ENCODE results near the gene MBD4.
"Not testable (repeated sequence)": the region's sequence is repeated elsewhere in the genome, so short reads cannot be mapped to it uniquely, and the experiment has no call there.

MBD4 gene

DNA sequence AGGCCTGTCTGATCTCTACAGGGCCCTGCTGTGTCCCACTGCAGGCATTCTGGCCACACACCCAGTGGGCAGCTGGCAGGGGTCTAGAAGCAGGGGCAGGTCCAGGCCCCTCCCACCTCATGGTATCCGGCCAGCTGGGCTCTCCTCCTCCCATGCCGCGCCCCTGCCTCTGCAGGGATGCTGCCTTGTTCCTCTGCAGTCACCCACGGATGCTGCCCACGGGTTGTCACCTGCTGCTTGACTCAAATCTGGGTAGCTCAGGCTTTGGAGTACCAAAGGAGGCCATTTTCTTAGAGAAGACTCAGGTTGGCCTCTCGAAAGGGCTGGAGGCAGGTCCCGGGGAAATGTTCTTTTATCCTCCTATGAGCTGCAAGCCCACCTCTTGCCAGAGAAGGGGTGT, 36.3 kb downstream of the MBD4 start:
- DNase-seq = no peak

DNA sequence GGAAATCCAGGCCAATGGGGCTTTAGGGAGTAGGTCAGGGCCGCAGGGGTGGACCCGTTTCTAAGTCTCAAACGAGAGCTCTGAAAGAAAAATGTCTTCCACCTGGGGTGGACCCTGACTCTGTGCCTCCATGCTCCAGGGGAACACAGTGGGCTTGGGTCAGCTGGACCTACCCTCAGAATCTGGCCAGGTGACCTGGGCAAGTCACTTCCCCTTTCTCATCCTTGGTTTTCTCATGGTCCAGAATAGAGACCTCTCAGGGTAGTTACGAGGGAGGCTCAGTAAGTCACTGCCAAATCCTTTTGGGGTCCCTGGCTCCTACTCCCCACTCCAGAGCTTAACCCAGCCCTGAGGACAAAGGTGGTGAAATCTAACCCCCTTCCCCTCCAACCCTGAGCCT, 37.1 kb downstream of the MBD4 start:
- DNase-seq = no peak

DNA sequence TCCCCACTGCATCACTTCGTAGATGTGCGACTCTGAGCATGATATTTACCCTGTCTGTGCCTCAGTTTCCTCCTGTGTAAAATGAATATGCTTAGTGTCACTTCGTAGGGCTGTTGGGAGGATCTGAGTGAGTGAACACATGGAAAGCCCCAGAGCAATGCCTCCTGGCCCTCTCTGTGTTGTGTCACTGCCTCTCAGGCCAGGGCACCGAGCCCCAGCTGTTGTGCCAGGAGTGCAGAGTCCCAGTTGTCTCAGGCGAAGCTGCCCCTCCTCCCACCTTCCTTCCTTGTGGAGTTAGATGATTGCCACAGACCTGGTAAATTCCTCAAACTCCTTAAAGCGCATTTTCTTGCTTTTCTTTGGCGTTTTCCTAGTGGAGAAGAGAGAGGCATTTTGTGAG, 37.5 kb downstream of the MBD4 start:
- DNase-seq = no peak

DNA sequence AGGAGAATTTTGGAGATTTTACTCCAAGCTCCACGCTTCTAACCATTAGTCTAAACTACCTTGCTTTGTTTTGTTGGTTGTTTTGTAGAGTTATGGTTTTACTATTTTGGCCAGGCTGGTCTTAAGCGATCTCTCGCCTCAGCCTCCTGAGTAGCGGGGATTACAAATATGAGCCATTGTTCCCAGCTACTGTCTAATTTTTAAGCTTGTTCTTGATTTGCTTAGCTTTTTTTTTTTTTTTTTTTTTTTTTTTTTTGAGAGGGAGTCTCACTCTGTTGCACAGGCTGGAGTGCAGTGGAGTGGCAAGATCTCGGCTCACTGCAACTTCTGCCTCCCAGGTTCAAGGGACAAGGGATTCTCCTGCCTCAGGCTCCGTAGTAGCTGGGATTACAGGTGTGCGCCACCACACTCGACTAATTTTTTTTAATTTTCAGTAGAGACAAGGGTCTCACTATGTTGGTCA, 39.8 kb downstream of the MBD4 start:
- no peak for DNase-seq

DNA sequence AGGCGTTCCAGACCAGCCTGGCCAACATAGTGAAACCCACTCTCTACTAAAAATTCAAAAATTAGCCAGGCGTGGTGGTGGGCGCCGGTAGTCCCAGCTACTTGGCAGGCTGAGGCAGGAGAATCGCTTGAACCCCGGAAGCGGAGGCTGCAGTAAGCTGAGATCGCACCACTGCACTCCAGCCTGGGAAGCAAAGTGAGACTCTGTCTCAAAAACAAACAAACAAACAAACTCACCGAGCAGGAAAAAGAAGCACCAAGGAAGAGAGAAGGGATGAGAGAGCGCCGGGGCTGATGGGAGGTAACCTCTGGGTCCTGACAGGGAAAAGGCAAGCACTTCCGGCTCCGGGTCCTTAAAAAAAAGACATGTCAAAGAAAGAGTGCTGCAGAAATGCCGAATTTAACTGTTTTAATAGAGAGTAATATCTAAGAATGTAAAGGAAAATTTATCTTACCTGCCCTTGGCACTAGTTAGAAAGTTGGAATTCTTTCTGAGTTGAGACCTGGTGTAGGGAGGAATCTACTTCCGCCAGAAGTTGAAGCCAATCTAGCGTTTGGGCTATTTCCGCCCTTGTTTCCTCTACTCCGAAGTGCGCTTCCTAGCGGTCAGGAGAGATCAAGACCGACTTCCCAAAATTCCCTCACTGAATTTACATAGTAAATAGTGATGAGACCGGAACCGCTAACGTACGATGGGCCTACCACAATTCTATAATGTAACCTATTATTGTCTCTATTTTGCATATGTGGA, 40.4 kb downstream of the MBD4 start:
- peak; percentile 83 to 98 for DNase-seq

DNA sequence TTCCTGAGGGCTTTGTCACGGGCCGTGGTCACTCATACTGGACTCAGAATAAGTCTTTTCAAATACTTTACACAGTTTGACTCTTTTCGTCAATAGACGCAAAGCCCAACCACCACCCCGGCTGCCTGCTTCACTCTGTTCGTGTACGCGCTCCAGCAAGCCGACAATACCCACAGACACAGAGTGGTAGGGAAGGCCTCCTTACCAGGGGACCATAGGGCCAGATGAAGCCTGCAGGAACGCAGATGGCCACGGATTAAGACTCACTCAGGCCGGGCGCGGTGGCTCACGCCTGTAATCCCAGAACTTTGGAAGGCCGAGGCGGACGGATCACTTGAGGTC, 41.0 kb downstream of the MBD4 start:
- DNase-seq = no peak

DNA sequence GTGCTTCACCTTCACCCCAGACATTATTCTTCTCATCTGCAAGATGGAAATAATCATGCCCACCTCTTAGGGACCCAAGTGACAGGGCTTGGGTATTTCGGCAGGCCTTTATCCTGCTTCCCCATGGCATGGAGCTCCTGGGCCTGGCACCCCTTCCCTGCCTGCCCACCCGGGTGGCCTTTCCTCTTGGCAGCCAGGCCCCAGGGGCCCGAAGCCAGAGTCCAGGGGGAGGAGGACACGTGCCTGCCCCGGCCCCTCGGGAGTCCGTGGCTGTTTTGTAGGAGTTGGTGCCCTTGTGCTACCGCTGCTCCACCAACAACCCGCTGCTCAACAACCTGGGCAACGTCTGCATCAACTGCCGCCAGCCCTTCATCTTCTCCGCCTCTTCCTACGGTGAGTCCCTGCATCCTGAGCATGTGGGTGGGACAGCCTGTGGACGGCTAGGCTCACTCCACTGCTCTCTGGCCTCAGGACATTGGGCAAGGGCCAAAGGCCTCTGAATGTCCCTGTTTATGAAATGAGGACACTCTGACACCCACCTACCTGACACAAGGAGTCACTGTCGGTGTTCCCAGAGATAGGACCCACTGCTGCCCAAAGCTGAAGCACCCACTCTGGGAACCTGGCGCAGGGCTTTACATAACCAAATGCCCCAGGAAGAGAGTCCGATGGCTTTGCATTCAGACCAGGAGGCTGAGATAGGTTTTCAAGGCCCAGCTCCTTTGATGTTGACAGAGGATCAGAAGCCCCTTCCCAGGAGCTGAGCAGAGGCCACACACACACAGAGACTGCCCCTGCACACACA, 45.8 kb downstream of the MBD4 start:
- not testable (repeated sequence) for DNase-seq

DNA sequence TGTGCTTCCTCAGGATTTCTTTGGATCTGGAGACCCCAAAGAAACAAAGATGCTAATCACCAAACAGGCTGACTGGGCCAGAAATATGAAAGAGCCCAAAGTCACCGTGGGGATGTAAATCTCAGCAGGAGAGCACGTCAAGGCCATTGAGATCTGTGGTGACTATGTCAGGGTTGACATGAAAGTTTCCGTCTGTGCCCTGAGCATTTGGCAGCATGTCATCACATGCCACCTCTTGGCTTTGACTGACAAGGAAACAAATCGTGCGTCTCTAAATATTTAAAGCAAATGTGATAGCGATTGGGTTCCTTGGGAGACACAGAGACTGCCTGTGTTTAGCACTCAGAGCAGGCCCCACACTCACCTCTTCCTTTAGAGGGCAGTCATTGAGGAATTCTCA, 46.5 kb downstream of the MBD4 start:
- no peak for DNase-seq

DNA sequence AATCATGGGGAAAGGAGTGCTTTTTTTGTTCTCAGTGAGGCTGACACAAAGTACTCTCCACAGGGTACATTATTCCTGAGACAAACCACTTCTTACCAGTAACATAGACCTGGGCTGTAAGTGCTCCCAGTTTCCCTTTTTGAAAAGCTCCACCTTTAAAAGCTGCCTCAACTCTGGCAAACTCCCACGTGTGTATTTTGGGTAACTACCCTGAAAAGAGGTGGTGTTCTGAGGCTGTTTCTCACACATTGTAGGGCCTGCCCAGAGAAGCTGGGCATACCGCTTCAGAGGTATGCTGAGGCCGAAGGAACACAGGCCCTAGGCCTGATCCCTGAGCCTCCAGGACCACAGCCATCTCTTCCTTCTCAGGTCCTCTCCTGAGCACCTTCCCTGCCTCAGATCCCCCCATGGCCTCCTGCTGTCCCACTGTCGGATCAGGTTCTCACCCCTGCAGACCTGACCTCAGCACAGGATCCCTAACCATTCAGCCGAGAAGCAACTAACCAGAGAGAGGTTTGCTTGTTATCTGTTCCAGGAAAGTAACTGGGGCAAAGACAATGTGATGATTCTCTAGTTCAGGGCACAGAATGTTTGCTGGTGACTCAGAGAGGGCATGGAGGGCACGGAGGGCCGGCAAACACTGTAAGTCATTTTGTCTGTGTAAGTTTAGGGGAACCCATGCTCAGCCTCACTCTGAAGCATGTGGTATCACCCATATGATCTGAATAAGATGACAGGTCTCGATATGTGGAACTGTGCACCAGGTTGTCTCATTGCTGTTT, 47.5 kb downstream of the MBD4 start:
- DNase-seq = not testable (repeated sequence)

DNA sequence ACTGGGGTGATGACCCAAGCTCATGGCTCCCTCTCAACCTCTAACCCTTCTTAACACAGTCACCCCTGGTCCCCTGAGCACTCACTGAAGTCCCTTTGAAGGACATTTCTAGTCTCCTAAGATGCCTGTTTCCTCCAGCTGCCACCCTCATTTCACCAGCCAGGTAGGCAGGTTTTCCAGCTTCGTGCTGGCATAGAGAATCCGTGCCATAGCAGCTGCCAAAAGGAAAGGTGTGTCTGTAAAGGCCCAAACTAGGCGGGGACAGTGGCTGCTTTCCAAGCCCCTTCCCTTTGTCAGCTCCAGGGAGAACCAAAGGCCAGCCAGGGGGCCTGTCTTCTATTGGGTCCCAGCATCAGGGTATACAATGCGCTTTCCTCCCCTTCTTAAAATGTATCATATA, 48.2 kb downstream of the MBD4 start:
- not testable (repeated sequence) for DNase-seq

DNA sequence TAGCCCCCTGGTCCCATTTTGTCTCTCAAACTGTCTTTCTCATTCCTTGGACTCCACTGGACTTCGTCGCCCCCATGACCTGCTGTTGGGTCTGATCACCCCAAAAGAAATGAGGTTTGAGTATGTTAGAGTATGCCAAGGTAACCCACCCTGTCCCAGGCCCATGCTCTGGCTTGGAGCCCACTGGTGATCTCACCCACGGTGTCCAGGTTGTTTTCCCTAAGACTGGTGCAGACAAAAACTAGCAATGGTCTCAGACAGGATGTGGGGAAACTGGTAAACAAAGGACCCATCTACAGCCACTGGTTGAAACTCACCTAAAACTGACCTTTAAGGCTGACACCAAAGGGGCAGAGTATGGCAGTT, 50.2 kb downstream of the MBD4 start:
- no peak for DNase-seq

DNA sequence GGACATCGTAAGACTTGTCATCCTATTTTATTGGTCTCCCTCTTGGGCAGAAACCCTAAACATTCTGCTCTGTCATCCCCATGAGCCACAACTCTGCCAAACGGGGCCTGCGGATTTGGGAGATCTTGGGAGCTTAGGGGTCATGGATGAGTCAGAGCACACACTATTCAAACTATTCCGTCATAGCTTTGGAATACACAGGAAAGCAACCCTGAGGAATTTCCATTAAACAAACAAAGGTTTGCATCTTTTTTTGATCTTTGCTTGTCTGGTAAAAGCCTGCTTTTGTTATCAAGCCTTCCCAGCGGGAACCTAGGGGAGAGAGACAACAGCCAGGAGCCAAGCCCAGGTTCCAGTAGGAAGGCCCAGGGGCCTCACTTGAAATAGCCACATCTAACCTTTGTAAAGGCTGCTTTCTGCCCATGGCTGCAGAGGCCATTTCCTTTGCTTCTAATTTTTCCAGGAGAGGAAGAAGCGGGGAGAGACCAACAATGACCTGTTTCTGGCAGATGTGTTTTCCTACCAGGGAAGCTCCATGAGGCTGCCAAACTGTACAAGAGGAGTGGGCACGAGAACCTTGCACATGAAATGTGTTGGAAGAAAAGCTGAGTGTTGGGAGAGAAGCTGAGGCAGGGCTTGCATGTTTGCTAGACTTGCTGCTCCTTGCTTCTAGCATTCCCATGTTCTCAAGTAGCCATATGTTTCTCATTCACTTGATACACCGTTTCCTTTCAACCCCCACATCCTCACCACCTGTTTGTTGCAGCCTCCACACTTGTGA, 50.8 kb downstream of the MBD4 start:
- DNase-seq = peak; percentile 62 to 70

DNA sequence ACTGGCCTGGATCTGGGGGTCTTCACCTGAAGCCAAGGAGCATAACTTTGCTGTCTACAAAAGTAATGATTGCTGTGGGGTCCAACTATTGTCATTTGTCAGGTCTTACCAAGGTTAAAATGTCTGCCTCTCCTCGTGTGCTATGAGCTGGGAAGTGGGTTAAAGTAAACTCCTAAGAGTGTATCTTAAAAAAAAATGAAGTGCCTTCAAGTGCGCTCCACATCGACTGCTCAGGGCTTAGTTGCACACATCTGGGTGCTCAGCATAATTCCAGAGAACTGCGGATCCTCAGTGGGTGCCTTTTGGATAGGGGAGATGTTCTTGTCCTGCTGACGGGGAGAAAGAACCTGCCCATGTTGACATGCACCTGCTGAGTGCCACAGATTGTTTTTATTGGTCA, 52.3 kb downstream of the MBD4 start:
- no peak for DNase-seq

DNA sequence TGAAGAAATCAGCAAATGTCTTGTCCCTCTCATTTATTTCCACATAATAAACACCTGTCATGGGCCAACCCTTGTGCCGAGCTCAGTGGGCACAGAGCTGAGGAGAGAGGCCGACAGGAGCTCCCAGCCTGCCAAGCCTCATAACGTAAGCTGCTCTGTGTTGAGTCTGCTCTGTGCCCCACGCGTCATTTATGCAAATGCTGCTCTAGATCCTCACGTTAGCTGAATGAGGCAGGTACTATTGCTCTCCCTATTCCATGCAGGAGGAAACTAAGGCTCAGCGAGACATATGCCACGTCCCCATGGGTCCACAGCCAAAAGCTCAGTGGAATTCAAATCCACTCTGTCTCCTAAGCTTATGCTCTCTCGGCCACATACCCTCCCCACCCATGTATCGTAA, 52.8 kb downstream of the MBD4 start:
- no peak for DNase-seq

DNA sequence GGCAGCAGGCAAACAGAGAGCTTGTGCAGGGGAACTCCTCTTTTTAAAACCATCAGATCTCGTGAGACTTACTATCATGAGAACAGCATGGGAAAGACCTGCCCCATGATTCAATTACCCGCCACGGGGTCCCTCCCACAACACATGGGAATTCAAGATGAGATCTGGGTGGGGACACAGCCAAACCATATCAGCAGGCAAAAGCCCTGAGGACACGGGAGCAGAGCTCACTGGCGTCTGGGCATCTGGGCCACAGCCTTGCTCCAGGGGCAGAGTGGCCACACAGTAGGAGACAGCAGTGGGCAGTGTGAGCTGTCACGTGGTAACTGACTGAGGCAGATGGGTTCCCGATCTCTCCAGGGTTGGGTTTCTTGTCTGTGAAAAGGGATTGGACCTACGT, 54.2 kb downstream of the MBD4 start:
- not testable (repeated sequence) for DNase-seq

DNA sequence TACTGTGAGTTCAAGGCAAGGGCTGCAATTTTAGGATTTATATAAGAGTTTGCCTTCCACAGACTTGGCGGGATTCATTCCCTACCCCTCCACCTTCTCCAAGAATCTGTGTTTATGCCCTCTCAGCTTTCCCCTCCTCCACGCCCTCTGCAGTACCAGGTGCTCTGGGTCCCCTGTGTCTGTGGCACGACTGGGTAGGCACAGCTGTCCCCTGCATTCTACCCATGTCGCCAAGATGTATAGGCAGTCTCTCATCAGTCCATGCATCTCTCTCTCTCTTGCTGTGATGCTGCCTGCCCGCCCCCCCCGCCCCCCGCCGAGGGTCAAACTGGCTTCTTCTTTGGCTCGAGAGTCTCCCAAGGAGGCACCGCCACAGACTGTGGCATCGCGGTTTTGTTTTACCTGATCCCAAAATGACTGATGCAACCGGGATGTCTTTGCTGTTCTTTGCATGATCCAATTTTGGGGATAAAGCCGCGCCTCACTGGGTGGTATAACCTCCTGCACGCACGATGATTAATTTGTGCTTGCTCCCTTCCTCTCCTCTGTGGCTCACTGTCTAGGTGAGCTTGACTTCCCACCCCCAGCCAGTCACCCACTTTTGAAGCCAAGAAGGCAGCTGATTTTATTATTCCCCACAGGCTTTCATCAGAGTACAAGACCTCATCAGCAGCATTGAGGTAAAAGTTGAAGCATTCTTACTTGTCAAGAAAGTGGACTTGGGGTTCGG, 55.0 kb downstream of the MBD4 start:
- no peak for DNase-seq

DNA sequence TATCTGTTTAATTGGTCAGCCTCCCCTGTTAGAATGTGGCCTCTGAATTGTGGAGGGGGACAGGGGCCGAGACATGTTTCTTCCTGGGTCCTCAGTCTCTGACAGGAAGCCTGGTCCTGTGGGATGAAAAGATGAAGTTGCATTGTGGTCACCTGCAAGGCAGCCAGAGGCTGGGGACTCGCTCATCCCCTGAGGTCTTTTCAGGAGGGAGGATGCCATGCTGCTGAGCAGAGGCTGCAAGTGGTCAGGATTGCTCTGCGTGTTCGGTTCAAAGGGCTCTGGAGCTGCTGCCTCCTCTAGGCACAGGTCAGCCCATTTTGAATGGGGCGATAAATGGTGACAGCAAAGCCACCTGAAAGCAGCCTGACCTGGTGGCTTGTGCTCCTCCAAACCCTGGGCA, 55.6 kb downstream of the MBD4 start:
- not testable (repeated sequence) for DNase-seq

DNA sequence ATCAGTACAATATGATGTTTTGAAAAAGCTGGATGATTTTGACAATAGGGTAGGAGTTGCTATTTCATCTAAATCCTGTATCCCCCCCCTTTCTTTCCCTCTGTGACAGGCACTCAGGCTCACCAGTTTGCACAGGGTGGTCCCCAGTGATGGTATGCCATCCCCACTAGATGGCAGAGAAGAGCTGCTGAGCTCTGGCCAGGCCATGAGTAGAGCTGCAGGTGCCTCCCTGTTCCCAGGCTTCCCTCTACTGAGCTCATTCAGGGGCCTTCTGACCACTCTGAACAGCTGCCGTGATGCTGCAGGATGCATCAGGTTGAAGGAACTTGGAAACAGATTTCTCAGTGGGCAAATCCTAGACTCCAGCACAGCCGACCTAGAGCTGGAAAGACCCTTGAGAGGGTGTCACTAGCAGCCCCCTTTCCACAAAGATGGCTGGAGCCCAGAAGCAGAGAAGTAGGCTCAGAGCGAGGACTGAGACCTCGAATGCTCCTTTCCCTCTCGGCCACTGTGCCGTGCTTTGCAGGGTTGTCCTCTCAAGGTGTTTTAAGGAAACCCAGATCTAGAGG, 56.4 kb downstream of the MBD4 start:
- DNase-seq = peak; percentile 28 to 65

DNA sequence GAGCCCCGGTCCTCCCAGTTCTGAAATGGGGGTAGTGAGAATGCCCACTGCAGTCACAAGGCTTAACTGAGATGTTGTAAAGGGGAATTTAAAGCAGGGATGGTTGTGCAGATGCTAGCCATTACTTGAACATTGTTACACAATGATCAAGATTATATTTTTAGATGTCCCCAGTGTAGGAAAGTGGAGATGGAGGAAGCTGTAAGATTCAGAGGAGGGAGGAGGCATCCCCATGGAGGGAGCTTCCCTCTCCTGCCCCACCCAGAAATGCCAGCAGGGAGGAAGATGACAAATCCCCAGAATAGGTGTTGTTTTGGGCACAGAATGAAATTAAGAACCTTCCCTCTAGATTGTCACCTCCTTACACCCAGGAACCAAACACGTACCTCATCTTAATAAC, 57.4 kb downstream of the MBD4 start:
- no peak for DNase-seq
